Inflammatory macrophage treated with lipopolysaccharide for 4 hours (primary cell): Measurements from ENCODE around the gene HUS1.

ENCODE experiments used
- DNase-seq: peaks from one replicate; pipeline ENCODE4 v3.0.0-alpha.2; 2020

The HUS1 gene

DNA sequence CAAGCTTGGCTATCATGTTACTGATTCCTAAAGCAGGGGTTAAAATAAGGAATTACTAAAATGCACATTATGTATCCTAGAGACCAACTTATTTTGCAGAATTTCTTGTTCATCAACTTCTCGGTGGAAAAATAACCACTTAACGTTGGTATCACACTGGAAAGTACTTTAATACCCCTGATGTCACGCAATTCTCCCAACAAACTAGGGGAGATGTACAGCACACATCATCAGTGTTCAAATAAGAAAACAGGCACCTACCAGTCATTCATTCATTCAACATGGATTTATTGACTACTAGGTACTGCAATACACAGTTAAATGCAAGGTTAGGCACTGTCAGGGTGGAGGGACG lies 648 bp downstream of the HUS1 start:
- DNase-seq = no peak

DNA sequence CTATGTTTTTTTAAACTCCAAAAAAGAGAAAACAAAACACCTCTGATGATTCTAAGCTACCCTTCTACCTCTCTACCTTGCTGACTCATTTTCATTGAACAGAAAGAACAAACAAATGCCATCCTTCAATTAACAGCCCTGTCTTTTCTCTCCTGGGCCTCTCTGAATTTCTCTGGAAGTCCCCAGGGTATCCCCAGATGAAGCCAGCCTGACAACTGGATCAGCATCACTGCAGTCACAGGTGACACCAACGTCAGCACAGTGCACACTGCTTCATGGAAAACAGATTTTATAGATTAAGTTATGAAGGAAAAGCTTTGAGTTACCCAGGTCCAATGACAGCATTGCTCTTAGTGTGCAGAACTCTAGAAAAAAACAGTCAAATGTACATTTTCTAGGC lies 5.7 kb downstream of the HUS1 start:
- DNase-seq = no peak

DNA sequence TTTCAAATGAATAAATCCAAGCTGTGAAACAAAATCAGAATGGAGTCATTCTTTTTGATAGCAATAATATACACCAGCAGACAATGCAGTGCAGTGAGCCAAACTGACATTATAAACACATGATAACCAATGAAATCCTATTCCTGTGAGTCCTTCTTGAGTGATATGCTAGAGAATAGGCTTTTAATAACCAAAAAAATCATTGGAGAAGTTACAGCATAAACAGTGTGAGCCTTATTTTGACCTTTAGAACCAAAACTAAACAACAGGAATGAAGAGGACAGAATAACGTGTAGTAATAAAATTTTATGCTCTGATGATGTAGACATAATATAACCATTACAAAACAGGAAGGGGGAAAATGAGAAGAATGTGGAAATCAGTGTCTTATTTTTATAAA lies 8.7 kb downstream of the HUS1 start:
- DNase-seq = peak; percentile 84

DNA sequence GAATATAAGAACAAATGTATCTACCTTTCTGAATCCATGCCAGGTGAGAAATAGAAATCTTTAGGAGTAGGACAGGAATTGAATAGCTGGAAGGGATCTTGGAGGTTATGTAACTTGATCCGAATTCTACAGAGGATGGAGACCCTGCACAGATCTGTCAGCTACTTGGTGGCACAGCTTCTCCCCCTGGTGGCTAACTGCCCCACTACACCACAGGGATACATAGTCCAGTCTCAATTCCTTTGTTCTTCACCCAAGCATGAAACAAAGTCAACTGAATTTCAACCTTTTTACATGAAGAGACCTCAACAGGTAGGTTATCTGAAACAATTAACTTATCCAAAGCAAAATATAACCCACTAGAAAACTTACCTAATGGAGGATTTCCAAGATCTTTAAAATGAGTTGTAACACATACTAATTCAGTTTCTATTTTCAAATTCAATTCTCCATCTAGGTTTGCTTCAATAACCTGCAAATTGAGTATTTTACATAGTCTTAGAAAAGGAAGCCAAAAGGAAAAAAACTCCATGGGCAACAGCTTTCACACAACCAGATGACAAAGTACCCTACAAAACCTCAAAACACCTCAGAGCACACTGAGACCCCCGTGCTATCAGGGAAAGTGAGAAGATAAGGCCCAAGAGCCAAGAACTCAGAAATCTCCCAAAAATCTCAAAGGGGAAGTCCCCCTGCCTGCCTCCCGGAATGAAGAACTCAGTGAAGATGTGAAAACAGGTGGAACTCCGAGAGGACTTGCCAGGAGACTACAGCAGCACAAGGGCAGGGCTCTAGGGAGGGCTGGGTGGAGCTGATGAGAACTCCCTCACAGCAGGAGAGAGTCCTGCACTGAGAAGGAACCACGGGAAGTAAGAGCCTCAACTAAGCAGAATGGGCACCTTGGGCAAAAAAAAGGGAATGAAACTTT lies 10.3 kb downstream of the HUS1 start:
- DNase-seq = peak; percentile 57

DNA sequence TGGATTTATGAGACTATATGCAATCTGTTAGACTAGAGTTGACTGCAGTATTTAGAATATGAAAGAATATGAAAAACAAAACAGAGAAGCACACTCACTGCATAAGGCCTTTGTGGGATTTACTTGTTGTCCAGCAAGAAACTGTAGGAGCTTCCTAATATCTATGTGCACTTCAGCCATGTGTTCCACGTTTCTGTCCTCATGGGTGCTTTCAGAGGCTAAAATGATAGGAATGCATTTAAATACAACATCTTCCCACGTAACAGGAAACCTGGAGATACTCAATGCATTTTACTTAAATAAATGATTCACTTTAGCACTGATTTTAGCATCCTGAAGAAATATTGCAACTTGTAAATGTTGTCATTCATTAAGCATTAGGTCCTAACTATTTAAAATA lies 11.7 kb downstream of the HUS1 start:
- DNase-seq = no peak

DNA sequence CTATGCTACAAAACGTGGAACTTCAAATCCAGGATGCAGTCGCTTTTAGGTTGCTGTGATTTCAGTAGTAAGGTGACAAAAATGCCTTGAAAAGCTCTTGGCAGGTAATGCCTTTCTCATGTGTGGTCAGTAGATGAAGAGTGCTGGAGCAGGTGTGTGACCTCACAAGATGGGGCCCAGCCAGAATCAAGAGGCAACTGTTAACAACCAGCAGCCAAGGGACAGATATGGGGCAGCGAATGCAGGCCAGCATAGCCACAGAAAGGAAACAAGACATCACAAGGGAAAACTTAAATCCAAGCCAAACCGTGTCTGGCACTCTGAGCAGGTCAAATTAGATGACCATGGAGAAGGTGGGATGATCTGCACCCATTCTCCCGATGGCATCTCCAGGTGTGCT lies 12.3 kb downstream of the HUS1 start:
- no peak for DNase-seq

DNA sequence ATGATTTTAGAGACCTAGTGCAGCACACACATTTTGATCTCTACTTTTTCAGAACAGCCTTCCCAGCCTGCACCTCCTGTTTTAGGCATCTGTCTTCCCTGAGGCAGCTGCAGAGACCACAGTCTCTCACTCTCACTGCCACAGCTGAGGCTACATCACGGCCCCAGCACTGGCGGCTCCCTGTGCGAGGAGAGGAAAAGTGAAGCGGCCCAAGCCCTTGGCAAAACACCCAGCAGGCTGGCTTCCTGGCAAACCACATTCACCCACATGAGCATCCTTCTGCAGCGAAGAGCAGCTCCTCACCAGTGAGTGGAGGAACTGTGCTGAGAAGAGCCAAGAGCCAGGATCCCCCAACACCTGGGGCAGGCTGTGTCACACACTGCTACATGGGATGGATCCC lies 14.0 kb downstream of the HUS1 start:
- no peak for DNase-seq

DNA sequence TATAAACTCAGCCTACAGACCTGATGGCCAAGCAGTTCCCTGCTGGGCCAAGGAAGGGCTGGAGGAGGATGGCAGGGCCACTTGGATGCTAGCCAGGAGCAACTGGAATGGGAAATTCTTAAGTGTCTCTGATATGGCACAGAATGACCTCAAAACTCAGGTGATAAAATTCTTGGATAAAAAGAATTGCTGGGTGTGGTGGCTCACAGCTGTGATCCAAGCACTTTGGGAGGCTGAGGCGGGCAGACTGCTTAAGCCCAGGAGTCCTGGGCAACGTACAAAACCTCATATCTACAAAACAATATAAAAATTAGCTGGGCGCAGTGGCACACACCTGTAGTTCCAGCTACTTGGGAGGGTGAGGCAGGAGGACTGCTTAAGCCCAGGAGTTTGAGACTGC lies 17.2 kb downstream of the HUS1 start:
- no peak for DNase-seq

DNA sequence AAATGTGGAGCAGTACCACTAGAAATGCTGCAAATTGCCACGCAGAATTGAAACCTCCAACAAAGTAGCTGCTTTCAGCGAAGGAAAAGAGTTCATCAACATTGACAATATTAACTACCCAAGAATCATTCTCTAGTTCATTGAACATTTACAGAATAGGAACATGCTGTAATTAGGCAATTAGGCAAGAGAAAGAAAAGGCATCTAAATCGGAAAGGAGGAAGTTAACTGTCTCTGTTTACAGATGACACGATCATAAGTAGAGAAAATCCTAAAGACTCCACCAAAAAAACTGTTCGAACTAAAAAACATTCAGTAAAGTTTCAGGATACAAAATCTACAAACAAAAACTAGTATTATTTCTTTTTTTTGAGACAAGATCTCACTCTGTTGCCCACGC lies 22.3 kb downstream of the HUS1 start:
- DNase-seq = peak; percentile 53

DNA sequence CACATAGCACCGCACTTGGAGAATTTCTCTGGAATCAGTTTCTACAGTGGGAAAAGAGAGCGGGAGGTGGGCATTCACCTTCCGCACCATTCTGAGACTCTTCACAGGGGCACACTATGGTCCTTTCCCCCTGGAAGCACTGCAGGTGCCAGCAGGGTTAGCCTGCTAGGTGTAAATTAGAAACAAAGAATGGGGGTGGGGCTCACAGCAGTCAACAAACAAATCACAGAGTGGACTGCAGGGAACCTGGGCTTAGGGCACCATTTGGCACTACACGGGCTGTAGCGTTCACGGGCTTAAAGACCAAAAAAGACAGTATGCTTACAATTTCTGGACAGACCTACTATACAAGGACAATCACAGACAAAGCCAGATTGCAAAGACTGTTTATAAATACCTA lies 23.2 kb downstream of the HUS1 start:
- DNase-seq = no peak

DNA sequence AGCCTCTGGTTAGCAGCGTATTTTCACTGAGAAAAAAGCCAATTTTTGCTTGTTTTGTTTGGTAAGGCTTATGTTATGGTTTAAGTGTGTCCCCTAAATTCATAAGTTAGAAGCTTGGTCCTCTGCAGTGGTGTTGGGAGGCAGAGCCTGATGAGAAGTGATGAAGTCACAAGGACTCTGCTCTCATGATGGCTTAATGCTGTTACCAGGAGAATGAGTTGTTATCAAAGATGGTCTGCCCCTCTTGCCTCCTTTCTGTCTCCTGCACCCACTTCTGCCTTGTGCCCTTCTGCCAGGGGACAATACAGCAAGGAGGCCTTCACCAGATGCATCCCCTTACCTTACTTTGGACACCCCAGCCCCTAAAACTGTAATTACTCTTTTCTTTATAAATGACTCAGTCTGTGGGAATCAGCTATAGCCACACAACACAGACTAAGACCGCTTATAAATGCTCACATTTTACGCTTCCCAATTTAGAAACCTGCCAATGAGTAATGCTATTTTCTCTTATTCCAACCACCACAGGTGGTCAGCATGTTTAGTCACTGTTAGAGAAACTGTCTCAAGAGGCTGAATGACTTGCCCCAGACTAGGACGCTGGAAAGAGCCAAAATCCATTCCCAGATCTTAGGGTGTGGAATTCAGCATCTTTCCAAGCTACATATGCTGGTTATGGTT lies 25.0 kb downstream of the HUS1 start:
- no peak for DNase-seq

DNA sequence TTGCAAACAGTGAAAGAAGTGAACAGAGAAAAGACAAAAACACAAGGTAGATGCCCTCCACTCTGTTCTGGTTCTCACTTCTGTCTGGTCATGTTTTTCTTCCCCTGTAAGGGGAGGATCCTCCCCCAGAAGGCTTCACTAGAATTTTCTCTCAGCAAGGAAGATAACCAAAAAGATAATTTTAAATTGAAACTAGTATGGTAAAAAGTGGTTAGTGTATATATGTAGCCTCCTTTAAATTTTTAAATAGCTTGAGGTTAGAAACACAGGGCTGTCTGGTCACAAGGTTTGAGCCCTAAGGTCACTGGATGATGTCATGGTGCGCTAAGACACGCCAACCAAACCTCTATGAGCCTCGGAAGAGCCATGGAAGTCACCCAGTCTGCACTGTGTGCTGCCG lies 25.6 kb downstream of the HUS1 start:
- DNase-seq = no peak

DNA sequence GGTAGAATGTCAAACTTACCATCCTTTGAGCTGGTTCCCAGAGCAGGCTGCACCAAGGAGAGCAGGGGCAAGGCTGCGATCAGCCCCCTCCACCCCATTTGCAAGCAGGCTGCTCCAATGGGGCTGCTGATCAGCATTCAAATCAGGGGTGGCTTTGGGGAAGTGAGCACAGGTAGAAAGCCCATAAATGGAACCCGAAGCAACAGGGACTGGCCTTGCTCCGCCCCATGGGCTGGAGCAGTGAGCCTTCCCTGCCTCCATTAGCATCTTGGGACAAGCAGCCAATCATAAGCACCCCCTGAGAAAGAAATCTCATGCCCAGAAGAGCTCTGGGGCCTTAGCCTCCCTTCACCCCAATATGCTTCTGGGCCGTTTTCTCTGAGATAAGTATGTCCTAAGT lies 27.2 kb downstream of the HUS1 start:
- DNase-seq = no peak

DNA sequence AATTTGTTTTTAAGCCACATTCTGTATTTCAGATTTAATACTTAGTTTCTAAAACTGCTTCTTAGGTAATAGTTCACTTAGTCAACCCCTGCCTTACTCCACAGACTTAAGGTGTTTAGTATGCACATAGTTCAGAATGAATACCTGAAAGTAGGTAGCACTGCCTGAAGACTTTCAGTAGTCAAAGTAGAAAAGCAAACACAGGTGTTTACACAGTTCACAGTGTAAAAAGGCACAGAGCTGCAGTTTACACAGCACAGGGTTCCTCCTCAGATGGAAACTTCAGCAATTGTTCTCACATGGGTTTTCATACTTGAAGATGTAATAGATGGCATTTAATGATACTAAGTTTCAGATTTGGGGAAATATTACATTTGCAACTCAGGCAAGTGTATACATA lies 28.0 kb downstream of the HUS1 start:
- DNase-seq = no peak

DNA sequence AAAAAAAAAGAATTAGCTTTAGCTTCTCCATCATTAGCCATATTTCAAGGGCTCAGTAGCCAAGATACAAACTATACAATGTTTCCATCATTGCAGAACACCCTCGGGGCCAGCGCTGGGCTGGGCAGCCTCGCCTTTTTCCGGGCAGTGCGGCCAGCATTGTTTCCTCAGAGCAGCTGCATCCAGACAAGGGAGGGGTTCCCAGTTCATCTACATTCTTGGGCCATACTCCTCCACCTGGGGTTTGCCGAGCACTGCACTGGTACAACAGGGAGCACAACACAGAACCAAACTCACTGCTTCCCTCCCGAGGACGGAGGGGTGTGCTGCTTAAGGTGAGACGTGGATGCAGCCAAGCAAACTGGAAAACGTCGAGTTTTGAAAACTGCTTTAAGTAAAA lies 28.7 kb downstream of the HUS1 start:
- DNase-seq = no peak

DNA sequence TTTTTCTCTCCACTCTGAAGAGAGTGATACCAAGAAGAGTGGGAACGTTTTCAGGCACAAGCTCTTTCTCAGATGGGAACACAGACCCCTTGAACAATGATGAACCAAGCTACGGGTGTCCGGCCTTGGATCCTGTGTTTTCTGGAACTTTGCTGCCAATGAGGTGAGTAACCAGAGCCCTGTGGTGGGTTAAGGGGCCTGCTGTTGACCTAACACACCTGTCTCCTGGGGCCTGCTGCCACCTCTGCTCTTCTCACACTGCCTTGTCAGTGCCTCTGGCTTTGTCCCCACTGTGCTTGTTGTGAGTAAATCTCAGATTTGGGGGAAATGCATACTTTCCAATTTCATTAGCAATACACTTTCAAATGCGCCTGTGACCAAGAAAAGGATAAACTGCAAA lies 29.7 kb downstream of the HUS1 start:
- DNase-seq = no peak

DNA sequence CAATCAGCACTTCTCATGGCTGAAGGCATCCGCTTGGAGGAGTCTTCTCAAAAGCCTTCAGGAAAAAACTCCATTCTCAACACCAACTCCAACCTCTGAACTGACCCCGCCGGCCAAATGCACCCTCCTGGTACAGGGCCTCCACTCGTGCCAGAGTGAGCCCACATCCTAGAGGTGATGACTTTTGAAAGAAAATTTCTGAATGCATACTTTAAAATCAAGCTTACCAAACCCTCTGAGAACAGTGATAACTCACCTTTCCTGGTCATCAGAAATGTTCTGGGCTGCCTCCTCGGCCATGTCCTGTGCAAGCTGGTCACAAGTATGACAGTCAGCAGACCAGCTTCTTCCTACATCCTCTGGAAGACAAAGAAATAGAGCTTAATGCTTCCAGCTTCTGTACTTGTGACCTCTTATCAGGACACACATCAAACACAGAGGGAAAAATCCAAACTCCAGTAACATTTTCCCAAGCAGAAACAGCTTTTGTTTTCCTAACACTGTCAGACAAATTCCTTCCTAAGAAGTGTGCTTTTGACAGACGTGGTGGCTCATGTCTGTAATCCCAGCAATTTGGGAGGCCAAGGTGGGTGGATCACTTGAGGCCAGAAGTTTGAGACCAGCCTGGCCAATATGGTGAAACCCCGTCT lies 31.1 kb downstream of the HUS1 start, which contains the start of gene PKD1L1:
Gene PKD1L1, minus strand, starts transcription at position 326 of the 650 bp plus-strand sequence. Its CDS starts 26 bp downstream, at position 300.
- DNase-seq = no peak

DNA sequence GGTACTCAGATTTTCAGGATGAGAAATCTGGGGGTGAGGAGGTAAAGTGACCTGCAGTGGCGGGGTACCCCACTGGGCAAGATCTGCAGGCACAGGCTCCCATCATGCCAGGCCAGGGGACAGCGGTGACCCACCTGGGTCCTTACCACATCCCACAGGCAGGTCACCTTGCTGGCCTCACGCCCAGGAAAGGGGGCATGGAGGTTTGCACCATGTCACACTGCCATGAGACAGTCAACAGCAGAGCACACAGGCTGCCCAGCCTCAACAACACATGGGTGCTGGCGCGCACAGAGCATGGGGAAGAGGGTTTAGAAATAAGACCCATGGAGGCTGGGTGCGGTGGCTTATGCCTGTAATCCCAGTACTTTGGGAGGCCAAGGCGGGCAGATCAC lies 32.1 kb downstream of the HUS1 start:
- DNase-seq = no peak

DNA sequence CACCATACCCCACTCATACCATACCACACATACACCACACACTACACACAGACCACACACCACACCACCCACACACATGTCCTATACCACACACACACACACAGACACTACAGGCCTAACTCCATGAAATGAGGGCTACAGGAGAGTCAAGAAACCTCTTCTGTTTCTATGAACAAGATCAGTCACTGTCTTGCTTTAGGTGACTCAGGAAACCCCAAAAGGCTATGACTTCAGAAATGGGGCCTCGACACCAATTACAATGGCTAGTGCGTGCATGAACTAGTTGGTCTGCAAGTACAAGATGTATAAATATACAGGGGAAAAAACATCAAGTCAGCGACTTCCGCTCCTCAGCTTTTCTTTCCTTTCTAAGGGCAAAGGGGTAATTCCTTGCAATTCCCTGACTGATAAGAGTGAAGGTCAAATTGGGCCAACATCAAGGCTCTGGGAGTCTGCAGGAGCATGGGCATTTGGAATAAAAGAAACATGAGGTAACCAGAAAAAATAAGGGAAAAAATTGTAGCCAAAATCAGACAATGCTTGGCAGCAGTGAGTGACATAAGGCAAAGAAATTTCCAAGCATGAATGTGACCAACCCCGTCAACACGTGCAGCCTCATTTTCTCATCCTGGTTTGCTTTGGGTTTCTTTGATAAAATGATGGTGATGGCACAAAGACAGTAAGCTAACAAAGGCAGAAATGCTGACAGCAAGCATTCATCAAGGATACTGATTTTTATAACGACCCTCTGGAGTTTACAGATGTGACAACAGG lies 32.6 kb downstream of the HUS1 start:
- no peak for DNase-seq

DNA sequence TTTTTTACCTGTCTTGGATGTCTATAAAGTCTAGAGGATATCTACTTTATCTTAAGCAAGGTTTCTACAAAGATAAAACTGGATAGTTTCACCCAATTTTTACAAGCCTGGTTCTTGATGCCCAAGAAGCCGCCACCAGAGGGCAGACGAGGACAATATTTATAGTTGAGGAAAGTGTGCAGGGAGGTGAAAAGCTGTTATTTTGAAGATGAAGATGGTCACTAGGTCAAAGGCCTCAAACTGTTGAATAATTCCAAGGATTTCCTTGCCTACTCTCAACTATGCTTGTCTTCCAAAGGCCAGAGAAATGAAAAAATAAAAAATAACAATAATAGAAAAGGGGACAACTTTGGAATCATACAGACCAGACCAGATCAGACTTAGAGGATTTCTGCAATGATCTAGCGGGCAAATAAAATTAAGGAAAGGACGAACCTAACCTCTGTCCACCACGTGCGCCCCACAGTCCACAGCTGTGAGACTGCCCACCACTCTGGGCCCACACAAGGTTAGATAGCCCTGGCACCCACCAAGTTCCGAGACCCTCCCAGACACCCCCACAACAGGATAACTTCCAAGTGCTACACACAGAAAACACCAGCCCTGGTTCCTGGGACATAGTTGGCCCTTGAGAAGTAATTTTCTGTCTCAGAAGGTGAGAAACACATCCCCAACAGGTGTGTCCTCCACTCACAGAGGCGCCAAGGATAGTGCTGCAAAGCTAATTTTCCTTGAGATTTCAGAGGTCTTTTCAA lies 34.0 kb downstream of the HUS1 start:
- DNase-seq = peak; percentile 78

DNA sequence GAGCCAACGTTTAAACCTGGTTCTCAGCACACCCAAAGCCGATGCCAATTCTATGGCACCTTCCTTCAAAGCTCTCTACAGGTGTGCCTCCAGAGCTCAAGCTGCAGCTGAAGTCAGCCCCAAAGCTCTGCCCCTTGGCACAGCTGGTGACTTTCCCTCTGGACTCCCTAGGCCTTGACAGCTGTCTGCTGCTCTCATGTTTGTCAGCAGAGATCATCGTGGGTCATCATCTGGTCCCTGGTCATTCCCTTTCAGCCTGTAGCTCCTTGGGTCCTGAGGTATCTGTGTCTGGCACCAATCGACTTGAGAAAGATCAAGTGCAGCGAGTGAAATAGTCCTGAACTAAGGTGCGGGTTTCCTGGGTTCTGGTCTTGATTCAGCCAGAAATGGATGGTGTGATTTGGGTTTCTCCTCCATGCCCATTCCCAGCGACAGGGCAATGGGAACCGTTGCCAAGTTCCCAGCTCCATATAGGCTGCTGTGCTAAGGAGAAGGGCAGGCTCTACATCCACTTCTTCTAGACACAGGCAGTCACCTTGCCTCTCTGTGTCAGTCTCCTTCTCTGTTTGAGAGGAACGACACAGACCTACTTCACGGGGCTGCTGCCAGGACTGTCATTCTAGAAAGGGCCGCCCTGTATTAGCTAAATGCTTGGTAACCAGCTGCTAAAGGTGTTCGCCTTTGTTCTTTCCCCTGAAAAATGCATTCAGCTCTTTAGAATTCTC lies 34.7 kb downstream of the HUS1 start:
- DNase-seq = no peak
